Omental fat pad (tissue), 4 donors: ENCODE measurements around the gene IKBKG. TPM values are rescaled to one million over a fixed set of nuclear protein-coding genes. Genes with fewer than 3 reads are reported as not detected.

Experiments used
- ATAC-seq: fragments of 150-250 bp; one replicate; pipeline ENCODE4 v1.9.1; 2016; ENCODE audit warnings: mild to moderate bottlenecking, moderate library complexity; ENCODE audit not compliant: low FRiP score
- DNase-seq: peaks from one replicate; pipeline ENCODE4 v3.0.0-alpha.2; 2019; ENCODE audit warnings: low spot score
- total RNA-seq, 4 donors: library from RNA; depleted of rRNA; stranded (reverse); fragments of >200 nt; gene quantifications; one replicate each; pipeline ENCODE4 v1.1.0, GENCODE V29; 2016
- TF ChIP-seq, protein P1 (sequence below), 3 donors: fragments of 450-650 bp; IDR thresholded peaks; one replicate each; pipeline ENCODE4 v1.5.1; 2016 to 2017; ENCODE audit warnings: antibody characterized with exemption in 3 of 3, mild to moderate bottlenecking in 3 of 3, moderate library complexity in 2 of 3

Gene IKBKG
- total RNA-seq, 4 donors from 2014 or later: 7.5 to 15.4 (median 12.3) TPM

DNA sequence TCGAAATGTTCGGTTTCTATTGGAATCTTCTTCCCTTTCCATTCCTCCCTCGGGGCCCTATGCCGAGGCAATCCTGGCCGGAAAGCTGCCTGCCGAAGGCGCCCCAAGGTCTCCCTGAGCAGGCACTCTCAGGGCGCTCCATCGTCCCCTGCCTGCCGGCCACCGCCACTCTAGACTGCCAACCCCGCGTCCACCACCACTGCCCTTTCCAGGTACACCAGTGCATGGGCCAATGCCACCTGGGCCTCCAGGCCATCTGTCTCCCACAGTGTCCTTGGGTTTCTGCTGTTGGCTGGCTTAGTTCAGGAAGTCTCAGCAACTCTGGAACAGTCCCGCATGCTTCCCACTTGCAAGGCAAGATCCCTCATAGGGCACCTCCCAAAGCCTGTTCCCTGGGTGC lies 52.1 kb downstream of the IKBKG start:
- TF ChIP-seq, protein P1, sequence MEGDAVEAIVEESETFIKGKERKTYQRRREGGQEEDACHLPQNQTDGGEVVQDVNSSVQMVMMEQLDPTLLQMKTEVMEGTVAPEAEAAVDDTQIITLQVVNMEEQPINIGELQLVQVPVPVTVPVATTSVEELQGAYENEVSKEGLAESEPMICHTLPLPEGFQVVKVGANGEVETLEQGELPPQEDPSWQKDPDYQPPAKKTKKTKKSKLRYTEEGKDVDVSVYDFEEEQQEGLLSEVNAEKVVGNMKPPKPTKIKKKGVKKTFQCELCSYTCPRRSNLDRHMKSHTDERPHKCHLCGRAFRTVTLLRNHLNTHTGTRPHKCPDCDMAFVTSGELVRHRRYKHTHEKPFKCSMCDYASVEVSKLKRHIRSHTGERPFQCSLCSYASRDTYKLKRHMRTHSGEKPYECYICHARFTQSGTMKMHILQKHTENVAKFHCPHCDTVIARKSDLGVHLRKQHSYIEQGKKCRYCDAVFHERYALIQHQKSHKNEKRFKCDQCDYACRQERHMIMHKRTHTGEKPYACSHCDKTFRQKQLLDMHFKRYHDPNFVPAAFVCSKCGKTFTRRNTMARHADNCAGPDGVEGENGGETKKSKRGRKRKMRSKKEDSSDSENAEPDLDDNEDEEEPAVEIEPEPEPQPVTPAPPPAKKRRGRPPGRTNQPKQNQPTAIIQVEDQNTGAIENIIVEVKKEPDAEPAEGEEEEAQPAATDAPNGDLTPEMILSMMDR (IDR thresholded peaks at IDR 0.05): no peak
- ATAC-seq (no peak), DNase-seq (no peak)

DNA sequence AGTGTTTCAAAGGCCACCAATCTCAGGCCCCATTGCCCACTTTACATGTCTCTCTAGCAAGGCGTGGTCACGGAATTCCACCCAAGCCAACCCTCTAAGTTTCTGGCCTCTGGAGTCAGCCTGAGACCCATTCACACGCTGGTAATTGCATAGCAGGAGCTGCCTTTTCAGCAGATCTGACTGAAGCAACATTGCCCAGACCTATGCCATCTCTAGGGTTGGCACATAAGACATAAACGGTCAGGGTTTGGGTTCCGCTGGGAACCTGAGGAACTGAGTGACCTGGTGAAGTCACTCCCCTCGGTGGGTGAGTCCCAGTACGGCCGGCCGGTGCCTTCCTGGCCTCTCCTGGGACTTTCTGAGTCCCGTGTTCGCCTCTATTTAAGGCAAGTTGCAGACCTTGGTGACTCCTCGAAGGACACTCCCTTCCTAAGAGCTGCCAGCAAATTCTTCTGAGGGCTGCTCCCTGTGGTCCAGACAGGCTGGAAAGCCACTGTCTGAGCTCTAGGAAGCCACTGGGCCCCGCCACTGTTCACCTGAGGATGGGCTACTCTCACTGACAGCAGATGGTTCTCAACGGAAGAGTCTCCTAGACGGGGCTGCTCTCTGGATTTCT lies 53.4 kb downstream of the IKBKG start:
- ATAC-seq (no peak), DNase-seq (no peak)
- TF ChIP-seq, protein P1 (IDR thresholded peaks at IDR 0.05): no peak

DNA sequence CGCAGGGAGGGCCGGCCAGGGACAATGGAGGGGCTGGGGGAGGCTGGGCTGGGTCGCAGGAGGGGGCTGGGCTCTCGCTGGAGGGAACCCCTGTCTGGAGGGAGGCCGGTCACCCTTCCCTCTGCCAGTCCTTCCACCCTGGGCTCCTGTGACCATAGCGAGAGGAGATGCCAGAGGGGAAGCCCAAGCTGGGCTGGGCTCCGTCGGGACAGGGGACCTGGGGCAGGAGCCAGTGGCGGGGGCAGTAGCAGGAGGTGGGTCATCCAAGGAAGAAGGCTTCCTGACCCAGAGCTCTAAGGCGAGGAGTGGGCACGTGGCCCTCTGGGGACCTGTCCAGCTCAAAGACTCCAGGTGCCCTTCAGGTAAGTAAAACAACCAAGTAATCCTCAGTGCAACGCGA lies 54.8 kb downstream of the IKBKG start:
- TF ChIP-seq, protein P1 (IDR thresholded peaks at IDR 0.05): no peak
- ATAC-seq (no peak), DNase-seq (no peak)

DNA sequence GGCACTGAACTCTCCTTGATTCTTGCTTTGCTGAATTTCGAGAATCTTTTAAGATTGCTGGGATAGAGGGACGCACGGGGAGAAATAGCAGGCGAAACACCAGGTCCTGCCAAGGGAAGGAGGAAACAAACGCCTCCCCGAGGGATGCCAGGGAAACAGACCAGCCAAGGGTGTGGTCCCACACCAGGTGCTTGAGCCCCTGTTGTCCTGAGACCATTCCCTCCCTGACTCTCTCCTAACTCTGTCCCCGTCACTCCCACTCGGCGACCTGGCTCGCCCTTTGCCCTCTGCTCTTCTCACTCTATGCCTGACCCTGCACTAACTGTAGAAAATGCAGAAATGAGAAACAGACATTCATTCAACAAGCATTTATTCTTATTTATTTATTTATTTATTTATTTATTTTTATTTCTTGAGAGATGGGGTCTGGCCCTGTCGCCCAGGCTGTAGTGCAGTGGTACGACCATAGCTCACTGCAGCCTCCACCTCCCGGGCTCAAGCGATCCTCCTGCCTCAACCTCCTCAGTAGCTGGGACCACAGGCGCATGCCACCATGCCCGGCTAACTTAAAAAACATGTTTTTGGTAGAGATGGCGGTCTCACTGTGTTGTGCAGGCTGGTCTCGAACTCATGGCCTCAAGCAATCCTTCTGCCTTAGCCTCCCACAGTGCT lies 55.5 kb downstream of the IKBKG start:
- TF ChIP-seq, protein P1 (IDR thresholded peaks at IDR 0.05): no peak
- no peak for DNase-seq
- ATAC-seq: no peak

DNA sequence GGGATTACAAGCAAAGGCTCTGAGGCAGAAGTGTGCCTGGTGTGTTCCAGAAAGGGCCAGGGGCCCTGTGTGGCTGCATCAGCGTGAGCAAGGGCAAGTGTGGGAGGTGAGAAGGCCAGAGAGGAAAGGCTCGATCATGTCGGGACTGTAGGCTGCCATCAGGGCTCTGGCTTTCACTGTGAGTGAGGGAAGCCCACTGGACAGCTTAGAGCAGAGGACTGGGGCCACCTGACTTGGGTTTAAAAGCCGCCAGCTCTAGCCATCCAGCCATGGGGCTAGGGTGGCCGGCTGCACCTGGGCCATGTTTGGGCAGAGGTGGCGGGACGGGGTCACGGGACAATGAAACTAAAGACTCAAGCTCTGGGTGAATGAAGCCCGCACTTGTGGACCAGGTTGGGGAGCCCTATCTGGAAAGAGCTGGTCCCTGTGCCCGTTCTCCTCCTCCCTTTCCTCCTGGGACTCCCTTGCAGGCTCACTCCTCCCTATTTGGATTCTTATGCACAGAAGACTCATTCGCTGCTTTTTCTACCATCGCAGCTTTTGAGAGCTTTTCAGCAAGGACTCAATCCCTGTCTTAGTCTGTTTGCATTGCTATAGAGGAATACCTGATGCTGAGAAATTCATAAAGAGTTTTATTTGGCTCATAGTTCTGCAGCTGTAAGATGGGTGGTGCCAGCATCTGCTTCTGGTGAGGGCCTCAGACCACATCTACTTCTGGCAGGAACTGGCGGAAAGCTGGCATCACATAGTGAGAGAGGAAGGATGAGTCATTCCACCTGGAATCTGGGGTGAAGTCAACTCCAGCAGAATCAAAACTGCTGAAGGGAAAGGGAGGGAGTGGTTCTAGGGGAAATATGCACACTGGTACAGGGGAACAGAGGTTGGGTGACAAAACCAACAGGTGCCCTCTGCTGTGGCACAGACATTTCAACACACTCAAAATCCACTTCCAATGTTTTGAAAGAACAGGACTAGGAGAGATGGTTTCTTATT lies 56.3 kb downstream of the IKBKG start:
- DNase-seq (no peak), ATAC-seq (peak; percentile 53)
- TF ChIP-seq, protein P1 (IDR thresholded peaks at IDR 0.05): no peak

DNA sequence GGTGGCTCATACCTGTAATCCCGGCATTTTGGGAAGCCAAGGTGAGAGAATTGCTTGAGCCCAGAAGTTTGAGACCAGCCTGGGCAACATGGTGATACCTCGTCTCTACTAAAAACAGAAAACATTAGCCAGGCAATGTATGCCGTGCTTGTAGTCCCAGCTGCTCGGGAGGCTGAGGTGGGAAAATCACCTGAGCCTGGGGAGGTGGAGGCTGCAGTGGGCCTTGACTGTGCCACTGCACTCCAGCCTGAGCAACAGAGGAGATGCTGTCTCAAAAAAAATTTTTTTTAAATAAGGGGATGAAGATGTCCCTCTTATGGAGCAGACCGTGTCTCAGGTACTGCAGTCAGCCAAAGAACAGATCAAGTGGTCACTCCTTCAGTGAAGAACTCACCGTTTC lies 58.1 kb downstream of the IKBKG start:
- no peak for ATAC-seq
- TF ChIP-seq, protein P1 (IDR thresholded peaks at IDR 0.05): no peak
- DNase-seq: no peak
